IMR-90 (cell line): ENCODE measurements around the gene SSX4B. TPM values are rescaled to one million over a fixed set of nuclear protein-coding genes. Genes with fewer than 3 reads are reported as not detected.
"Not testable (repeated sequence)": the region's sequence is repeated elsewhere in the genome, so short reads cannot be mapped to it uniquely, and the experiment has no call there.

ENCODE experiments used
- ATAC-seq: fragments of 200-7000 bp; cut with Tn5 transposase; 2 replicates; pipeline ENCODE4 v1.9.1; 2020; ENCODE audit warnings: low read depth, mild to moderate bottlenecking, moderate library complexity
- BruUV-seq: library from RNA; stranded (reverse); fragments of 400-500 nt; replicated peaks from 2 replicates; lab custom pipeline; 2021; lab: Mats Ljungman, UMichigan
- CTCF ChIA-PET: fragments of 300-600 bp; formaldehyde crosslinking; extraction: SDS; loops from one replicate; lab custom pipeline; 2021; ENCODE audit warnings: antibody characterized with exemption; lab: Yijun Ruan, JAX
- POLR2A ChIA-PET: fragments of 300-600 bp; sonication (Branson Sonifier 250); formaldehyde crosslinking; loops from one replicate; lab custom pipeline; 2022; ENCODE audit warnings: antibody characterized with exemption; ENCODE audit not compliant: unreplicated experiment; lab: Charles Lee
- DNase-seq: peaks from one replicate; pipeline ENCODE4 v3.0.0; 2013
- H2AFZ ChIP-seq: replicated peaks from 2 replicates; pipeline ENCODE3; 2013; ENCODE audit warnings: low read length, mild to moderate bottlenecking; ENCODE audit not compliant: poor library complexity
- H2AK5ac ChIP-seq: 2 replicates; pipeline ENCODE4 v1.6.1; 2013; ENCODE audit warnings: low read depth, low read length, inconsistent platforms
- H2AK9ac ChIP-seq: replicated peaks from 2 replicates; pipeline ENCODE3; 2013; ENCODE audit warnings: mild to moderate bottlenecking, low read depth, low read length, moderate library complexity; ENCODE audit not compliant: poor library complexity
- H2BK120ac ChIP-seq: 2 replicates; pipeline ENCODE4 v1.6.1; 2013; ENCODE audit warnings: low read depth, low read length, inconsistent platforms
- H2BK15ac ChIP-seq: 3 replicates; pipeline ENCODE4 v1.6.1; 2013; ENCODE audit warnings: low read depth, low read length, inconsistent platforms
- H2BK20ac ChIP-seq: 2 replicates; pipeline ENCODE4 v1.6.1; 2013; ENCODE audit warnings: low read depth, mild to moderate bottlenecking, inconsistent platforms, low read length, moderate library complexity
- H2BK5ac ChIP-seq: 2 replicates; pipeline ENCODE4 v1.6.1; 2013; ENCODE audit warnings: mild to moderate bottlenecking, low read depth, low read length, inconsistent platforms; ENCODE audit not compliant: poor library complexity, severe bottlenecking
- H3K14ac ChIP-seq: replicated peaks from 2 replicates; pipeline ENCODE4 v1.6.1; 2013; ENCODE audit warnings: low read depth, low read length, inconsistent platforms
- H3K18ac ChIP-seq: 2 replicates; pipeline ENCODE4 v1.6.1; 2013; ENCODE audit warnings: low read depth, low read length, control low read depth
- H3K23ac ChIP-seq: 2 replicates; pipeline ENCODE4 v1.6.1; 2013; ENCODE audit warnings: low read depth, low read length, inconsistent platforms
- H3K27ac ChIP-seq: 2 replicates; pipeline ENCODE4 v1.5.1; 2013; ENCODE audit warnings: mild to moderate bottlenecking, control low read depth, low read length; ENCODE audit not compliant: insufficient read depth
- H3K27me3 ChIP-seq: 2 replicates; pipeline ENCODE4 v1.6.1; 2013; ENCODE audit warnings: low read length; ENCODE audit not compliant: control insufficient read depth, insufficient read depth
- H3K36me3 ChIP-seq: 2 replicates; pipeline ENCODE4 v1.6.1; 2013; ENCODE audit warnings: low read length, mixed read lengths; ENCODE audit not compliant: control insufficient read depth, insufficient read depth
- H3K4ac ChIP-seq: 2 replicates; pipeline ENCODE4 v1.6.1; 2013; ENCODE audit warnings: low read depth, low read length, inconsistent platforms
- H3K4me1 ChIP-seq: 2 replicates; pipeline ENCODE4 v1.6.1; 2013; ENCODE audit warnings: low read length, mixed read lengths; ENCODE audit not compliant: control insufficient read depth, insufficient read depth
- H3K4me2 ChIP-seq: 2 replicates; pipeline ENCODE4 v1.6.1; 2013; ENCODE audit warnings: low read depth, mild to moderate bottlenecking, control low read depth, low read length, moderate library complexity
- H3K4me3 ChIP-seq: 2 replicates; pipeline ENCODE4 v1.5.1; 2013; ENCODE audit warnings: low read depth, mild to moderate bottlenecking, control low read depth, low read length, moderate library complexity; ENCODE audit not compliant: insufficient read depth
- H3K56ac ChIP-seq: 2 replicates; pipeline ENCODE4 v1.6.1; 2013; ENCODE audit warnings: low read length, inconsistent platforms; ENCODE audit not compliant: insufficient read depth; ENCODE audit errors: extremely low read depth
- H3K79me1 ChIP-seq, 2 experiments: 2 replicates each; pipeline ENCODE4 v1.6.1; 2013; ENCODE audit warnings: low read length in 2 of 2, inconsistent platforms in 1 of 2, low read depth in 1 of 2
- H3K9ac ChIP-seq: 2 replicates; pipeline ENCODE4 v1.6.1; 2013; ENCODE audit warnings: low read depth, low read length, control low read depth
- H3K9me1 ChIP-seq: 2 replicates; pipeline ENCODE4 v1.6.1; 2013; ENCODE audit warnings: low read length, inconsistent platforms; ENCODE audit not compliant: insufficient read depth
- H3K9me3 ChIP-seq: 2 replicates; pipeline ENCODE4 v1.6.1; 2013; ENCODE audit warnings: low read length; ENCODE audit not compliant: control insufficient read depth, insufficient read depth
- H4K20me1 ChIP-seq: 2 replicates; pipeline ENCODE4 v1.6.1; 2013; ENCODE audit warnings: low read length, inconsistent platforms; ENCODE audit not compliant: insufficient read depth
- H4K5ac ChIP-seq: 2 replicates; pipeline ENCODE4 v1.6.1; 2013; ENCODE audit warnings: mild to moderate bottlenecking, low read depth, low read length, control low read depth
- H4K8ac ChIP-seq, 2 experiments: 2 replicates each; pipeline ENCODE4 v1.6.1; 2013; ENCODE audit warnings: low read depth in 2 of 2, low read length in 2 of 2, control low read depth in 1 of 2, inconsistent platforms in 1 of 2
- H4K91ac ChIP-seq: 2 replicates; pipeline ENCODE4 v1.6.1; 2013; ENCODE audit warnings: low read depth, low read length, inconsistent platforms; ENCODE audit not compliant: insufficient read depth
- WGBS, 2 experiments: methylation state at CpG; one replicate each; pipeline versions ENCODE4 v1.1.5 to v1.1.7; 2013; ENCODE audit warnings: missing lambda C conversion rate in 2 of 2; ENCODE audit not compliant: insufficient read length in 1 of 2; ENCODE audit errors: extremely low coverage in 2 of 2; 5-methylcytosine and 5-hydroxymethylcytosine counted together
- dilution Hi-C: fragments of 300-500 bp; cut with HindIII; formaldehyde crosslinking; loops from one replicate; pipeline ENCODE4 v1.14.3; 2018; ENCODE audit warnings: low sequenced_read_pairs; ENCODE audit not compliant: unreplicated experiment
- in situ Hi-C: fragments of 300-500 bp; cut with MboI; formaldehyde crosslinking; loops from 3 replicates; pipeline ENCODE4 v1.14.3; 2019; ENCODE audit warnings: low sequenced_read_pairs, inconsistent platforms, mixed read lengths
- intact Hi-C: fragments of 100-400 bp; cut with micrococcal nuclease; formaldehyde crosslinking; loops from 2 replicates; pipeline ENCODE4 v1.10.0; 2022
- polyA plus RNA-seq, 3 experiments: library from polyadenylated mRNA; depleted of rRNA; stranded (reverse); fragments of >200 nt; gene quantifications; 2 replicates each; pipeline ENCODE4 v1.2.3, GENCODE V29; 2012; ENCODE audit warnings: low replicate concordance in 1 of 3
- total RNA-seq: library from RNA; depleted of rRNA; stranded (reverse); fragments of >200 nt; gene quantifications from 2 replicates; pipeline ENCODE4 v1.2.3, GENCODE V29; 2012

SSX4B gene
- total and polyA plus RNA-seq, 2 of the 4 experiments (the other 2 are of a cell fraction) = not detected

DNA sequence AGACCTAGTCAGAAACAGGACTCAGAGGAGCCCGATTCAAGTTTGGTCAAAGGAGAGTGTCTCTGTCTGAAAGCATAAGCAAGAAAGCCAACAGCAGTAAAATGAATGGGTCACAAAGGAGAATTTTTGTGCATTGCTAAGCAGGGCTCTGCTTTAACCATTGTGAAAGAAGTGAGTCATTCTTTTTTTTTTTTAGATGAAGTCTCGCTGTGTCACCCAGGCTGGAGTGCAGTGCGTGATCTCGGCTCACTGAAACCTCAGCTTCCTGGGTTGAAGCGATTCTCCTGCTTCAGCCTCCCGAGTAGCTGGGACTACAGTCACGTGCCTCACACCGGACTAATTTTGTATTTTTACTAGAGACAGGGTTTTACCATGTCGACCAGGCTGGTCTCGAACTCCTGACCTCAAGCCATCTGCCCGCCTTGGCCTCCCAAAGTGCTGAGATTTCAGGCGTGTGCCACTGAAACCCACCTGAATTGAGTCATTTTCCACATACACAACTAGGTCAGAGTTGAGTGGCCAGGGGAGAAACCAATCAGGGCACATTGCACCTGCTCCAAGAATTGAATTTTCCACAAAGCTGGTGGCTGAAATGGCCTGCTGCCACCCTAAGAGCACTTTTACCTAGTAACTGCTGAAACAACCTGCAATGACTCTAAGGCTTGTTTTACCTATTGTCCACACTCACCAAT, 43.9 kb downstream of the SSX4B start:
- BruUV-seq, in situ Hi-C loops, H3K36me3 ChIP-seq, H3K56ac ChIP-seq, H3K18ac ChIP-seq, H3K4ac ChIP-seq, DNase-seq, POLR2A ChIA-PET, H2BK15ac ChIP-seq, dilution Hi-C loops, ATAC-seq, H3K9me3 ChIP-seq, H3K27ac ChIP-seq, H2AK5ac ChIP-seq, H3K14ac ChIP-seq, H3K9ac ChIP-seq, H3K79me1 ChIP-seq, H3K23ac ChIP-seq, H4K20me1 ChIP-seq, H2BK5ac ChIP-seq, H2BK120ac ChIP-seq, H3K27me3 ChIP-seq, CTCF ChIA-PET, intact Hi-C loops, H3K4me1 ChIP-seq, H4K5ac ChIP-seq, H4K8ac ChIP-seq, H2AFZ ChIP-seq, H3K4me3 ChIP-seq, H3K9me1 ChIP-seq, H2BK20ac ChIP-seq, H2AK9ac ChIP-seq, H4K91ac ChIP-seq, H3K4me2 ChIP-seq: not testable (repeated sequence)
- WGBS, 2 experiments = no CpG with 5 or more reads among the region's 12 CpGs

DNA sequence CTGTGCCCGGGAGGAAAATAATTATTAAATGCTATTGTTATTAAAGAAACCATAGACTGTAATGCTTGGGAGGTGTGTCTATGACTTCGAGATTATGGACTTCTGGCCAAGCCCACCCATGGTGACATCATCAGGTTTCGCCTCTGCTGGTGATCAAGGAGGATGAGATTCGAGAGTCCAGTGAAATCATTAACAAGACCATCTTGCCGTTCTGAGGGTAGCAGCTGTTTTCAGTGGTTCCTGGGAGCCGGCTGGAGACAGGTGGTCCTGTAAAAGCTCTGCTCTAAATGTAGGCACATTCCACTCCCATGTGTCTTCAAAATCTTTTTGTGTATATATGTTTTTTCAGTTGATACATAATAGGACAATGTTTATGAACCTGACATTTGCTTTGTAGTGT, 52.5 kb downstream of the SSX4B start:
- H2AK5ac ChIP-seq, H3K9me1 ChIP-seq, DNase-seq, H2BK5ac ChIP-seq, ATAC-seq, POLR2A ChIA-PET, H3K14ac ChIP-seq, H3K9me3 ChIP-seq, H3K18ac ChIP-seq, H3K4ac ChIP-seq, H3K4me3 ChIP-seq, H3K9ac ChIP-seq, H3K27ac ChIP-seq, in situ Hi-C loops, H2AFZ ChIP-seq, H2AK9ac ChIP-seq, H3K4me2 ChIP-seq, H3K23ac ChIP-seq, H4K20me1 ChIP-seq, H3K36me3 ChIP-seq, intact Hi-C loops, H3K79me1 ChIP-seq, H2BK15ac ChIP-seq, dilution Hi-C loops, H2BK20ac ChIP-seq, BruUV-seq, H4K91ac ChIP-seq, H2BK120ac ChIP-seq, H3K56ac ChIP-seq, H4K5ac ChIP-seq, H4K8ac ChIP-seq, H3K4me1 ChIP-seq, H3K27me3 ChIP-seq, CTCF ChIA-PET: not testable (repeated sequence)
- WGBS, 2 experiments = no CpG with 5 or more reads among the region's 6 CpGs
